Fibroblast of mammary gland (primary cell): ENCODE data around the gene CEP41.

ENCODE experiments used
- DNase-seq: peaks from one replicate; pipeline ENCODE4 v3.0.0-alpha.2; 2010; ENCODE audit warnings: low read depth
- H3K4me3 ChIP-seq: 2 replicates; pipeline ENCODE4 v1.5.1; 2011; ENCODE audit warnings: low read depth, mild to moderate bottlenecking, low read length, moderate library complexity; ENCODE audit not compliant: control insufficient read depth
- TF ChIP-seq, protein P1 (sequence below): conservative IDR thresholded peaks from 2 replicates; pipeline ENCODE4 v1.5.1; 2011; ENCODE audit warnings: low read depth, low read length, inconsistent platforms; ENCODE audit not compliant: control insufficient read depth, insufficient read depth

Gene CEP41

DNA sequence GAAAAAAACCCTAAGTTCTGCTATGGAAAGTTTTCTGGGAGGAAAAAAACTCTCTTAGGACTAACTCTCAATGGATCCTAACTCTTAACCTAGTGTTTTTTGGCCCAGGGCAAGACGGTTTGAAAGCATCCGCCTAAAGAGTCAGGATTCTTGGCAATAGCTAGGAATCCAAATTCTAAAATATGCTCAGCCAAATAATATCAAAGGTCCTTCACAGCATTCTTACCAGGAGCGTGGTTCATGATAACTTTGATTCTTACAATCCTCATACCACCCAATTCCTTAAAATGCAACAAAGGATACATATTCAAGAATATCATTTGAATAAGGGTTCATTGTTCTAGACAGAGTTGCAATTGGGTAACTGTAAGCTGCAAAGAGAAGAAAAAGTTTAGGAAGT lies 39.2 kb downstream of the CEP41 start:
- no peak overlapping the region for H3K4me3 ChIP-seq
- TF ChIP-seq, protein P1, sequence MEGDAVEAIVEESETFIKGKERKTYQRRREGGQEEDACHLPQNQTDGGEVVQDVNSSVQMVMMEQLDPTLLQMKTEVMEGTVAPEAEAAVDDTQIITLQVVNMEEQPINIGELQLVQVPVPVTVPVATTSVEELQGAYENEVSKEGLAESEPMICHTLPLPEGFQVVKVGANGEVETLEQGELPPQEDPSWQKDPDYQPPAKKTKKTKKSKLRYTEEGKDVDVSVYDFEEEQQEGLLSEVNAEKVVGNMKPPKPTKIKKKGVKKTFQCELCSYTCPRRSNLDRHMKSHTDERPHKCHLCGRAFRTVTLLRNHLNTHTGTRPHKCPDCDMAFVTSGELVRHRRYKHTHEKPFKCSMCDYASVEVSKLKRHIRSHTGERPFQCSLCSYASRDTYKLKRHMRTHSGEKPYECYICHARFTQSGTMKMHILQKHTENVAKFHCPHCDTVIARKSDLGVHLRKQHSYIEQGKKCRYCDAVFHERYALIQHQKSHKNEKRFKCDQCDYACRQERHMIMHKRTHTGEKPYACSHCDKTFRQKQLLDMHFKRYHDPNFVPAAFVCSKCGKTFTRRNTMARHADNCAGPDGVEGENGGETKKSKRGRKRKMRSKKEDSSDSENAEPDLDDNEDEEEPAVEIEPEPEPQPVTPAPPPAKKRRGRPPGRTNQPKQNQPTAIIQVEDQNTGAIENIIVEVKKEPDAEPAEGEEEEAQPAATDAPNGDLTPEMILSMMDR: no peak
- DNase-seq: no peak

DNA sequence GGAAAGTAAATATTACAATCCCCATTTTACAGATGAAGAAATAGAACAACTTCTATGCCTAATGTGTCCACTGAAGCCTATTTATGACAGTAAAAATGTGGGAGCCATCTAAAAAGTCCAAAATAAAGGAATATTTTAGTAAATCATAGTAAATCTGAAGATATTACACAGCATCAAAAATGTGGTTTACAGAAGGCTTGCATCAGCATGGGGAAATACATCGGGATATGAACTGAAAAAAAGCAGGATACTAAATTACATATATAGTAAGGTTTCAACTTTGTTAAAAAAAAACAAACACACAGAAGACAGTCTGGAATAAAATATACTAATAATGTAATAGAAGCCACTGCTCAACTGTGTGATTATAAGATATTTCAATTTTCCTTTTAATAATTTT lies 39.7 kb downstream of the CEP41 start:
- H3K4me3 ChIP-seq: no peak overlapping the region
- no peak for DNase-seq
- TF ChIP-seq, protein P1: no peak

DNA sequence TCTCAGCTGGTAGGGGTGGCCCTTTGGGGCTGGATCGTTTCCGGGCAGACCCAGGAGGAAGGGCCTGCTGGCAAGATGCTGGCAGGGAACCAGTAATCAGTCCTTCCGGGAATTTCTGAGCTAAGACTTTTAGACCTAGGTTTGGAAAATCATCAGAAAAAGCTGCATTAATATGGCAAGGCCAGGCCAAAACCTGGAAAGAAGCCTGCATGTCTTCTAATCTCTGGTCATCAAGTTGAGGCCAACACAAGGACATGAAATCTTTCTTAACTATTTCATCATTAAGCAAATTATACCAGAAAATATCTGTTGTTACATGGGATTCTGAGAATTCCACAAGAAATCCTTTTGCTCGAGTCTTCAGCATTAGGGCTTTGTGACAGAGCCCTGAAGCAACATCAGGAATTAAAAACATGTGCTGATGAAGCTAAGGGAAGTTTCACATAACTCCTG lies 40.7 kb downstream of the CEP41 start:
- peak; percentile 55 for DNase-seq
- TF ChIP-seq, protein P1: no peak
- no peak overlapping the region for H3K4me3 ChIP-seq

DNA sequence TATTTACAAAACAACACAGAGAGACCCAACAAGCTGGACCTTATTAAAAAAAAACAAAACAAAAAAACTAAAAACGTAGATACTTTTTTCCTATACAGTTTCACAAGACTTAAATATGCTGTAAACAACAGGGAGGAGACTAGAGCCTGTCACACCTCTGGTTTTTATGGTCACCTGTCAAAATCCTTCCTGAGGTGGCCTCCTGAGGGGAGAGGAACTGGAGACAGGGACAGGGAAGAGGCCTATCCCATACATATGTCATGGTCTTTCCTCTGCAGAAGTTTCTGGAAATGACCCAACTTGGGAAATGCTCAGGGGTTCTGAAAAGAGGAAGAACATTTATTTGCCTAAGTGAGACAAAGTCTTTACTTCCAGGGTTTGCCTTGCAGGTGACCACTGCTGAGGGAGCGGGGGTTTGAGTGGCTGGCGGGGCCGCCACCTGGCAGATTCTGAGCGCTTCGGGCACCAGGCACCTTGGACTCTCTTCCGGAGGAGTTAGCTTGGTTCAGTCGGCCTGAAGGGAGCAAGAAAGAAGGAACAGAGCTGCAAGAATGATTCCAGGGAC lies 42.2 kb downstream of the CEP41 start:
- no peak for DNase-seq
- TF ChIP-seq, protein P1: no peak
- H3K4me3 ChIP-seq: no peak overlapping the region

DNA sequence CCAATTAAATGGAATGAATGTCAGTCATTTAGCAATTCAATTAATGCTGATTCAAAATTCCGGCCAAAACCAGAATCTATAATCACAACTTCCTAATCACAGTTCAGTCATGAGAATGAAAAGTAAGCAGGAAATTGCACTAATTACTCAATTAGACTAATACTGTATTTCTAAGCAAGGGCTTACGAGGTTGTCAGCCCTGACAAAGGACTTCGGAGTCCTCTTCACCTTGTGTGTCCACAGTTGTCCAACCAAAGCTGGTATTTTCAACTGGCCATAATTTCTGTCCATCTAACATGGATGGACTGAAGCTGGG lies 43.1 kb downstream of the CEP41 start:
- no peak for DNase-seq
- TF ChIP-seq, protein P1: no peak
- H3K4me3 ChIP-seq: no peak overlapping the region

DNA sequence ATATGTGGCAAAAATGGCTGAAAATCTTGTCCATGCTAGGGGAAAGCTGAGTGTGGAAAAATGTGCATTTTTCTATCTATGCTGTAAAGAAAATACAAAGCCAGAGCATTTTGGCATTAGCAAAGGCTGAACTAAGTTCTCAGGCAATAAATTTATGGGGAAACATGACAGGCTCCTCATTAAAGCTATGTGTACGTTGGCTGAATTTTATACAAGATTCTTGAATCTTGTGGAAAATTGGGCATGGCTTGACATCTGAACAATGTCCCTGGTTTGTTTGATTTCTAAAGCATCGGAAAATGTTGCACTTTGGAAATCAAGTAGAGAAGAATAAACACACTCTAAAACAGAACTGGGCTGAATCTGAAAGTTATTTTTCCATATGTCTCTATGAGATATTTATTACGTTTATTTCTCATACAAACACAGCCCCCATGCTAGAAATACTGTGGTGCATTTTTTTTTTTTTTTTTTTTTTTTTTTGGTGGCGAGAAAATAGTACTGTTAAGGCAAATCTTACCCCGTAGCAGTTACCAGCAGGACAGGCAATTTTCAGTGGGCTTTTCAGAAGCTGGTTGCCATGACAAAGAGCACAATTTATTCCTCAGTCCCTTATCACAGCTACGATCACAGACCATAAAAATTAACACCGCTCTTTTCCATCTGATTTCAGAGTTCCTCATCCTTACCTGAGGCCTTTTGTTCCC lies 43.6 kb downstream of the CEP41 start:
- TF ChIP-seq, protein P1: no peak
- no peak for DNase-seq
- H3K4me3 ChIP-seq: no peak overlapping the region

DNA sequence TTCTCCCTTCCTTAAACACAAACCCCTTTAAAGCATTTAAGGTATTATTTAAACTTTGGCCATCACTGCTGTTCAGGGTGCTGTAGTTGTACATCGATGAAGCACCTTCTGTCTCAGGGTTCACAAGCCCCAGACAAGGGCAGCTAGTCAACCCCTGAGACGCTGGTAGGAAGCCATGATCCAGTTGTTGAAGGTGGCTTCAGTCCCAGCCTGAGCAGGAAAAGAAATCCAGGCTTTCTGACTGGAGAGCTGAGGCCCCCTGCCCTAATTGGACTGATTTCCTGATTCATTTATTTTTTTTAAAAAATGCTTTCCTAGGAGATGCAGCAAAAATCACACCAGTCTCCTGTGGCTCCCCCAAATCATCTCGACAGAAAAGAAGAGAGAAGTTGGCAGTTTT lies 44.7 kb downstream of the CEP41 start:
- TF ChIP-seq, protein P1: no peak
- DNase-seq: no peak
- no peak overlapping the region for H3K4me3 ChIP-seq
